ENCODE results near the gene EDRF1.

EDRF1 gene

GRCh38 chr10:125781374-125781773 is 61.9 kb downstream of the EDRF1 start:
- H3K27me3 Mint-ChIP-seq (ENCODE audit: low read depth): no peaks in the 10 kb centered on the region
- H3K9me3 Mint-ChIP-seq: no peaks in the 10 kb centered on the region
- no peak overlapping the region for H3K4me3 Mint-ChIP-seq
- no peaks in the 10 kb centered on the region for H3K4me1 Mint-ChIP-seq (ENCODE audit: low read depth)
- H3K36me3 Mint-ChIP-seq (ENCODE audit: low read depth): no peaks in the 10 kb centered on the region
- H3K27ac Mint-ChIP-seq: no peak overlapping the region

GRCh38 chr10:125782054-125782453 is 62.5 kb downstream of the EDRF1 start:
- Mint-ChIP-seq H3K27me3 (ENCODE audit: low read depth) (no peaks in the 10 kb centered on the region), H3K36me3 (ENCODE audit: low read depth) (no peaks in the 10 kb centered on the region), H3K27ac (no peak overlapping the region)

DNA sequence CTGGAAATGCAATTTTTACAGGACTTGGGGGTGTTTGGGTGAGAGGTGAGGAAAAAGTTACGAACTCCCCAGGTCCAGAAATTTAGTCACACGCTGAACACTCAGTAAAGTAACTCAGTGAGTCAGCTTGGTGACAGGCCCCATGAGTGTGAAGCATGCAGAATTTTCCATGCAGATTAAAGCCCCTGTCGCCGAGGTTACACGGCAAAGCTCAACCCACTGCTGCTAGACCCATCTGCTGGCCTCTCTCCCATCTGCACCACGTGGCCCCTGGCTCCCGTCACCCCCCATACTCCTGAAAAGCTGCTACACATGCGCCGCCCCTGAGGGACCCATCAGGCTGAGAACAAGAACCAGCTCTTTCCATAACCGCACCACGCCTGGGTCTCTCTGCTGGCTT is 63.1 kb downstream of the EDRF1 start:
- Mint-ChIP-seq H3K27me3 (ENCODE audit: low read depth) (no peaks in the 10 kb centered on the region), H3K4me1 (ENCODE audit: low read depth) (peaks cover under 1% of the 10 kb centered on the region), H3K9me3 (no peaks in the 10 kb centered on the region), H3K27ac (no peak overlapping the region), H3K4me3 (no peak overlapping the region), H3K36me3 (ENCODE audit: low read depth) (no peaks in the 10 kb centered on the region)

More at GRCh38 chr10:125782054-125782453, 62.5 kb downstream of the EDRF1 start:
- Mint-ChIP-seq H3K9me3 (no peaks in the 10 kb centered on the region), H3K4me3 (no peak overlapping the region), H3K4me1 (ENCODE audit: low read depth) (no peaks in the 10 kb centered on the region)

GRCh38 chr10:125783408-125783807 is 63.9 kb downstream of the EDRF1 start:
- Mint-ChIP-seq H3K36me3 (ENCODE audit: low read depth) (peaks cover 5% of the 10 kb centered on the region), H3K9me3 (no peaks in the 10 kb centered on the region), H3K27ac (no peak overlapping the region), H3K27me3 (ENCODE audit: low read depth) (no peaks in the 10 kb centered on the region), H3K4me1 (ENCODE audit: low read depth) (peaks cover 6% of the 10 kb centered on the region), H3K4me3 (no peak overlapping the region)

DNA sequence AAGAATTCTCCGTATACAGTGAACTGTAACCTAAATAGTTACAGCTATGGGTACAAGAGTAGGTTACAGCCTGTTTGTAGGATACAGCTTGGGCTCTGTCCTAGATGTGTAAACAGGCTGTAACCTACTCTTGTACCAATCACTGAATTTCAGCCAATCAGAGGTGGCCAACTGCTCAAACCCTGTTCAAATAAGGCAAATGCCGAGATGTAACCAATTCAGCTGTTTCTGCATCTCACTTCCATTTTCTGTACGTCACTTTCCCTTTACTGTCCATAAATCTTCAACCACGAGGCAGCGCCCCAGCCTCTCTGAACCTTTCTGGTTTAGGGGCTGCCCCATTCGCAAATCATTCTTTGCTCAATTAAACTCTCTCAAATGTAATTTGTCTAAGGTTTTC is 64.4 kb downstream of the EDRF1 start:
- Mint-ChIP-seq H3K36me3 (ENCODE audit: low read depth) (peaks cover 5% of the 10 kb centered on the region), H3K27ac (no peak overlapping the region), H3K27me3 (ENCODE audit: low read depth) (no peaks in the 10 kb centered on the region), H3K9me3 (no peaks in the 10 kb centered on the region), H3K4me1 (ENCODE audit: low read depth) (peaks cover 8% of the 10 kb centered on the region), H3K4me3 (no peak overlapping the region)

GRCh38 chr10:125785791-125786190 is 66.3 kb downstream of the EDRF1 start:
- Mint-ChIP-seq H3K27ac (no peak overlapping the region), H3K9me3 (no peaks in the 10 kb centered on the region), H3K4me1 (ENCODE audit: low read depth) (peaks cover 14% of the 10 kb centered on the region), H3K4me3 (no peak overlapping the region), H3K27me3 (ENCODE audit: low read depth) (no peaks in the 10 kb centered on the region), H3K36me3 (ENCODE audit: low read depth) (peaks cover 6% of the 10 kb centered on the region)

GRCh38 chr10:125788156-125789034 is 68.9 kb downstream of the EDRF1 start:
- Mint-ChIP-seq H3K4me3 (no peak overlapping the region), H3K27me3 (ENCODE audit: low read depth) (no peaks in the 10 kb centered on the region), H3K27ac (no peak overlapping the region), H3K4me1 (ENCODE audit: low read depth) (peaks cover 16% of the 10 kb centered on the region), H3K36me3 (ENCODE audit: low read depth) (peaks cover 13% of the 10 kb centered on the region), H3K9me3 (no peaks in the 10 kb centered on the region)

- Mint-ChIP-seq H3K4me1 (ENCODE audit: low read depth) (peaks cover 16% of the 10 kb centered on the region), H3K4me3 (no peak overlapping the region), H3K9me3 (no peaks in the 10 kb centered on the region), H3K27ac (no peak overlapping the region), H3K27me3 (ENCODE audit: low read depth) (no peaks in the 10 kb centered on the region), H3K36me3 (ENCODE audit: low read depth) (peaks cover 21% of the 10 kb centered on the region)
Observed at GRCh38 chr10:125792342-125793300, 73.1 kb downstream of the EDRF1 start.

GRCh38 chr10:125795128-125795527 is 75.6 kb downstream of the EDRF1 start:
- peaks cover 4% of the 10 kb centered on the region for H3K4me1 Mint-ChIP-seq (ENCODE audit: low read depth)
- no peaks in the 10 kb centered on the region for H3K9me3 Mint-ChIP-seq
- H3K4me3 Mint-ChIP-seq: no peak overlapping the region
- peaks cover 15% of the 10 kb centered on the region for H3K36me3 Mint-ChIP-seq (ENCODE audit: low read depth)
- H3K27me3 Mint-ChIP-seq (ENCODE audit: low read depth): no peaks in the 10 kb centered on the region
- H3K27ac Mint-ChIP-seq: no peak overlapping the region

GRCh38 chr10:125795637-125796190 is 76.2 kb downstream of the EDRF1 start:
- no peak overlapping the region for H3K4me3 Mint-ChIP-seq
- H3K36me3 Mint-ChIP-seq (ENCODE audit: low read depth): peaks cover 15% of the 10 kb centered on the region
- H3K9me3 Mint-ChIP-seq: no peaks in the 10 kb centered on the region
- H3K27ac Mint-ChIP-seq: no peak overlapping the region
- H3K4me1 Mint-ChIP-seq (ENCODE audit: low read depth): peaks cover 2% of the 10 kb centered on the region
- no peaks in the 10 kb centered on the region for H3K27me3 Mint-ChIP-seq (ENCODE audit: low read depth)

DNA sequence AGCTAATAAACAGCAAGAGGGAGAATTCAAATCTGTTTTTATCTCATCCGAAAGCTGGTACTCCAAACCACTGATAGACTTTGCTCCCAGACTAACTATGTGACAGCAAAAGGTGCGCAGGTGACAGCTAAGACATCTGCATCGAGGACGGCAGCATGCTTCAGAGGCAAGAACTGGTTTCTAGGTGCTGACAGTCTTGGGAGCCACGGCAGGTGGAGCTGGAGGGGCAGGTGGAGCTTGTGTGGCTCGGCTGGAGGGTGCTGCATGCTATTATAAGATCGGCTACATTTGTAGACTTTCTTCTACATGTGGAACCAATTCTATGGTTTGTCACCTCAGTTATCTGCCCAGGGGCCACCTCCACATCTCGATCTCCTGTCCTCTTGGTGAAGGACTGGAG is 77.9 kb downstream of the EDRF1 start:
- Mint-ChIP-seq H3K9me3 (no peaks in the 10 kb centered on the region), H3K4me1 (ENCODE audit: low read depth) (peaks cover 1% of the 10 kb centered on the region), H3K36me3 (ENCODE audit: low read depth) (peaks cover 10% of the 10 kb centered on the region), H3K27me3 (ENCODE audit: low read depth) (no peaks in the 10 kb centered on the region), H3K4me3 (no peak overlapping the region), H3K27ac (no peak overlapping the region)

DNA sequence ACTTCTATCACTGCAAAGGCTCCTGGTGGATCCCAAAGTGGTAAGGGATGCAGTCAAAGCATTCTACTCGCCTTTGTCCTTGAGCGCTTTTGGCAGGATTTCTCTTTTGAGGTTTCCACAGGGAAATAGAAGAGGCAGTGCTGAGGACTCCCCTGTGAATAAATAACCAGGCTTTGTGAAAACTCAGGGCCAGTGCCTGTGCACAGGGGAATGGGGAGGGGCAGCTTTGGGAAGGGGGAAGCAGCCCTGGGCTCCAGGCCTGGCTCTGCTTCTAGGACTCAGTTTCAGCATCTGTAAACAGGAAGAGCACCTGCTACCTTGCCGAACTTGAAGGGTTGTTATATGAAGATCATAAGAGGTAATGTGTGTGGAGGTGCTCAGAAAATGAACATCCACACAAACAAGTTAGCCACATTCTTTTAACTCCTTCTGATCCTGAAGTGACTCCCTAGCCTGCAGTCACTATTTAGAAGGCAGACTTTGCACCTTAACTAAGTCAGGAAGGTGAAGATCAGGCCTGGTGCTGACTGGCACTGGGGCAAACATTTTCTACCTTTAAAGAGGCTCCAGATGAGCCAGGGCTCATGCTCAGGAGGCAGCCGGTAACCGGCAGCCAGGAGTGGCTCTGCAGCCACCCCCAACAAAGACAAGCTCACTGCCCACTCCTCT is 78.6 kb downstream of the EDRF1 start:
- no peaks in the 10 kb centered on the region for H3K4me1 Mint-ChIP-seq (ENCODE audit: low read depth)
- no peaks in the 10 kb centered on the region for H3K9me3 Mint-ChIP-seq
- H3K27me3 Mint-ChIP-seq (ENCODE audit: low read depth): no peaks in the 10 kb centered on the region
- peaks cover 11% of the 10 kb centered on the region for H3K36me3 Mint-ChIP-seq (ENCODE audit: low read depth)
- H3K4me3 Mint-ChIP-seq: no peak overlapping the region
- no peak overlapping the region for H3K27ac Mint-ChIP-seq

DNA sequence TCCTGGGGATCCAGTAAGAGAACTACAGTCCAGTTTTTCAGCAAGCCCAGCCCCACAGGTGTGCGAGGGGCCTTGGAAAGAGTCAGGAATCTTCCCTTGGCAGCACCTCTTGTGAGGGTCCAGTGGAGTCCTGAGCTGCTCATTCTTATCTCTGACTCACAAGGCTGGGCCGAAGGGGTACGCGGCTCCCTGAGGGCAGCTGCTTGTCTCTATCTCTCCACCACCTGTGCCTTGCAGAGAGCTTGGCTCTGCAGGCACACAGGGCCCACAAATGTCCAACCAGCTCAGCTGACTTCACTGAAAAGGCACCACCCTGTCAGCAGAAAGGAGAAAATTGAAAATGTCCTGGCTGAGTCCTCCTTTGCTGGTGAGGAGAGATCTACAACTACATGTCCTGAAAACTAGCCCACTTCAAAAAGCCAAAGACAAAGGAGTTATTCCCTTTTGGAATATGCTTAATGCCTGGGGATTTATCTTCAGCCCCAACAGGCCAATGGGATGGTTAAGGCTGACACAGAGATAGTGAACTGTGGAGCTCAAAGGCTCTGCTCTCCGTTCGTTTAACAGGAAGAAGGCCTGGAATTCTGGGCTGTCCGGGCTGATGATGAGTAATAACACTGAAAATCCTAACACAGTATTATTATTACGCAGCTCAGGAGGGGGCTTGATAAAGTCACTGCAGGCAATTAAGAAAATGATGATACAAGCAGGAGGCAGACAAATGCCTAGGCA is 80.1 kb downstream of the EDRF1 start:
- H3K9me3 Mint-ChIP-seq: no peaks in the 10 kb centered on the region
- H3K27me3 Mint-ChIP-seq (ENCODE audit: low read depth): no peaks in the 10 kb centered on the region
- peaks cover 7% of the 10 kb centered on the region for H3K36me3 Mint-ChIP-seq (ENCODE audit: low read depth)
- H3K4me3 Mint-ChIP-seq: no peak overlapping the region
- no peak overlapping the region for H3K27ac Mint-ChIP-seq
- H3K4me1 Mint-ChIP-seq (ENCODE audit: low read depth): no peaks in the 10 kb centered on the region
